ENCODE measurements around the gene MAML2.

- TF ChIP-seq POLR2AphosphoS5 (IDR thresholded peaks at IDR 0.05; ENCODE audit: low read depth, low read length) (no peak), POLR2A (IDR thresholded peaks at IDR 0.05; ENCODE audit: low read depth, low read length) (no peak), TAF1 (IDR thresholded peaks at IDR 0.05; ENCODE audit: borderline replicate concordance, low read depth, low read length) (no peak)
These were observed 272.5 kb downstream of the MAML2 start for GRCh38 chr11:96070453-96070852.

Data from GM12892 (cell line).